GM21737 (cell line): ENCODE results near the gene EP400.

Experiments
- ATAC-seq: cut with Tn5 transposase; IDR thresholded peaks from one replicate; pipeline ENCODE4 v1.9.1; 2021; ENCODE audit warnings: mild to moderate bottlenecking, moderate library complexity; ENCODE audit not compliant: unreplicated experiment

Gene EP400, protein sequence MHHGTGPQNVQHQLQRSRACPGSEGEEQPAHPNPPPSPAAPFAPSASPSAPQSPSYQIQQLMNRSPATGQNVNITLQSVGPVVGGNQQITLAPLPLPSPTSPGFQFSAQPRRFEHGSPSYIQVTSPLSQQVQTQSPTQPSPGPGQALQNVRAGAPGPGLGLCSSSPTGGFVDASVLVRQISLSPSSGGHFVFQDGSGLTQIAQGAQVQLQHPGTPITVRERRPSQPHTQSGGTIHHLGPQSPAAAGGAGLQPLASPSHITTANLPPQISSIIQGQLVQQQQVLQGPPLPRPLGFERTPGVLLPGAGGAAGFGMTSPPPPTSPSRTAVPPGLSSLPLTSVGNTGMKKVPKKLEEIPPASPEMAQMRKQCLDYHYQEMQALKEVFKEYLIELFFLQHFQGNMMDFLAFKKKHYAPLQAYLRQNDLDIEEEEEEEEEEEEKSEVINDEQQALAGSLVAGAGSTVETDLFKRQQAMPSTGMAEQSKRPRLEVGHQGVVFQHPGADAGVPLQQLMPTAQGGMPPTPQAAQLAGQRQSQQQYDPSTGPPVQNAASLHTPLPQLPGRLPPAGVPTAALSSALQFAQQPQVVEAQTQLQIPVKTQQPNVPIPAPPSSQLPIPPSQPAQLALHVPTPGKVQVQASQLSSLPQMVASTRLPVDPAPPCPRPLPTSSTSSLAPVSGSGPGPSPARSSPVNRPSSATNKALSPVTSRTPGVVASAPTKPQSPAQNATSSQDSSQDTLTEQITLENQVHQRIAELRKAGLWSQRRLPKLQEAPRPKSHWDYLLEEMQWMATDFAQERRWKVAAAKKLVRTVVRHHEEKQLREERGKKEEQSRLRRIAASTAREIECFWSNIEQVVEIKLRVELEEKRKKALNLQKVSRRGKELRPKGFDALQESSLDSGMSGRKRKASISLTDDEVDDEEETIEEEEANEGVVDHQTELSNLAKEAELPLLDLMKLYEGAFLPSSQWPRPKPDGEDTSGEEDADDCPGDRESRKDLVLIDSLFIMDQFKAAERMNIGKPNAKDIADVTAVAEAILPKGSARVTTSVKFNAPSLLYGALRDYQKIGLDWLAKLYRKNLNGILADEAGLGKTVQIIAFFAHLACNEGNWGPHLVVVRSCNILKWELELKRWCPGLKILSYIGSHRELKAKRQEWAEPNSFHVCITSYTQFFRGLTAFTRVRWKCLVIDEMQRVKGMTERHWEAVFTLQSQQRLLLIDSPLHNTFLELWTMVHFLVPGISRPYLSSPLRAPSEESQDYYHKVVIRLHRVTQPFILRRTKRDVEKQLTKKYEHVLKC (N-terminal part only)

DNA sequence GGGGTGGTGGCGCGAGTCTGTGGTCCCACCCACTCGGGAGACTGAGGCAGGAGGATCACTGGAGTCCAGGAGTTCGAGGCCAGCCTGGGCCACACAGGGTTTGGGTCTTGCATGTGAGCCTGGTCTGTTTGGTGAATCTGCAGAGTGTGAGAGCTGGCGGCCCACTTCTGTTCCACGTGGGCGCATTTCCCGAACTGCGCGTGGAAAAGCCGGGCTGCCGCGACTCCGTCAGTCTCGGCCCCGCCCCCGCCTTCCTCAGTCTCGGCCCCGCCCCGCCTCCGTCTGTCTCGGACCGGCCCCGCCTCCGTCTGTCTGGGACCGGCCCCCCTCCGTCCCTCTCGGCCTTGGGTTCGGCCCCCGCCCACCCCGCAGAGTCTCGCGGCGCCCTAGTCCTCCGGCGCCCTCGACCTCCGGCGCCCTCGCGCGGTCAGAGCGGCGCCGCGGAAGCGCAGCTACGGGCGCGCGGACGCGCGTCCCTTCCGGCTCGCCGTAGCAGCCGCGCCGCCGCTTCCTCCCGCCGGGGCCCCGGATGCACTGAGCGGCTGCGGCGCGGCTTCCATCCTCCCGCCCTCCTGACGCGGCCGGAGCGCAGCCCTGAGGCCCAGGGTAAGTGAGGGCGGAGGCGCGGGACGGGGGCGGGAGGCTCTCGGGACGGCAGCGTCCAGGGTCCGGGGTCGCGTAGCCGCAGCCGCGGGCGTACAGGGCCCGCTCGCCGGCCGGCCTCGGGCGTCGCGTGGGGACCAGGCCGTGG lies at the start of gene EP400:
TSS of gene EP400 (plus strand) at position 512 of the 751 bp plus-strand sequence. CDS start 10,678 bp downstream, outside the sequence.
- peak; percentile 92 for ATAC-seq

GRCh38 chr12:131900397-131900796 lies 49.3 kb upstream of the EP400 start:
- no peak for ATAC-seq

GRCh38 chr12:131901431-131902331 lies 48.1 kb upstream of the EP400 start:
- no peak for ATAC-seq

DNA sequence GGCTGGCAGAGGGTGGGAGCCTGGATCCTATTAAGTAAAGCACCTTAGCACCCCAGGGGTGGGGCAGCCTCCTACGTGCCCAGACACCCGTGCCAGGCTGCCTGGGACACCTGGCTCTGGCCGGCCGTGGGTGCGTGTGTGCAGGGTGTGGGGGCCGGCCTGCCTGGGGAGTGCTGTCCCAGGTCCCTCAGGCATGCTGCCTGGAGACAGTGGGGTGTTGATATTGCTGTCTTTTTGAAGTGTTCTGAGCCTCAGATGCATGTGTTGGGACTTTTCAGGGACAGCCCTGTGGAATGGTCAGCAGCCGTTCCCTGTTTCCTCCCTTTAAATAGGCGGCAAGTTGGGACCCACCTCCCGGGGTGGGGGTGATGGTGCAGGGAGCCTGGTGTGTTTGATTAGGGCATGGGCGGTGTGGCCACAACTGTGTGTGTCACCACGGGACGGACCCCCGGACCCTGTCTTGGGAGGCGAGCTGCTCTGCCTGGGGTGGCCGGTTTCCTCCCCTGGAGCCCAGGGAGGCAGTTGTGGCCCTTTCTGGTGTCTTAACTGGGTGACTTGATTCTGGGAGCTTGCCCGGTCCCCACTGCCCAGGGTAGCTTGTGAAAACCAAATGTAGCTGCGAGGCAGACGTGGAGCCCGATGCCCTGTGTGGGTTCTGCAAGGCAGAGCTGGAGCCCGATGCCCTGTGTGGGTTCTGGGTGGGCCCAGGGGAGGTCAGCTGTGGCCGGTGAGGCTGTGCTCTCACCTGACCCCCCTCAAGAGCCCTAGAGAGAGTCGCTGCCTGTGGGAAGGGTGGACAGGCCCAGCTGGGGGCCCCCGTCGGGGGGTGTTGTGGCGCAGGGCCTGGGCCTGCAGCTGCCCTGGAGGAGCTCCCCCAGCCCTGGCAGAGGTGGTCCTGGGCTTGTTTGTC lies 47.2 kb upstream of the EP400 start:
- no peak for ATAC-seq

DNA sequence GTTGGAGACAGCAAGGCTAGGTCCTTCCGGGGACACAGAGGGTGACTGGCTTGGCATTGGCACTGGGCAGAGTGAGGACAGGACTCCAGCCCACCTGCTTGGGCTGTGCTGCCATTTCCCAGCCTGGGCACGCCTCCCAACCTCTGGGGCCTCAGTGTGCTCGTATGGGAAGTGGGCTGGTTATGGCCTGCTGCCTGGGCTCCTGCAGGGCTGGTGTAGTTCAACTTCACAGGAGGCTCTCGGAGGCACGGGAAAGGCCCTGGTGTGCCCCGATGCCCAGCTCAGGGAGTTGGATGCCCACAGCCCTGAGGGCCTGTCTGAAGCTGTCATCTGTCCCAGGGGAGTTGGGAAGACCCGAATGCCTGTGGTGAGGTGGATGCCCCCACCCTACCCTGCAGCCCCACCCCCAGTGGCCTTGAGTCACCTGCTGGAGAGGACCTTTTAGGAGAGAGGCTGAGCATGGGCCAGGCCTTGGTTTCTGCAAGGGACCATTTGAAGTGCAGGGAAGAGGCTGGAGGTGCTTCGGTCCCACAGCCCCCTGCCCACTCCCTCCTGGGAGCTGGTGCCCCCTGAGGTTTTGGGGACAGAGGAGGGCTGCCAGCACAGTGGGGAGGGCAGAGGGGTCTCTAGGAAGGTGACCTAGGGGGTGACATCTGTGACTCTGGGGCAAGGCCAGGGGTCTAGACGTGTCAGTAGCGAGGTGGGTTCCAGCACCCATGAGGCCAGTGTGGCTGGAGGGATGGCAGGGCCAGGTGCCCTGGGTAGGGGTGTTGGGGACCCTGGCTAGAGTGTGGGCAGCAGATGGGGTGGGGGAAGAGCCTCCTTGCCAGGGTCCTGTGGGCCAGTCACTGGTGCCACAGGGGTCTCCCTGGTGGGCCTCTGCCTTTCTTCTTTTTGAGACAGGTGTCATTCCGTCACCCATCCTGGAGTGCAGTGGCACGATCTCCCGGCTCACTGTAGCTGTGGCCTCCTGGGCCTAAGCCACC lies 46.2 kb upstream of the EP400 start:
- ATAC-seq: no peak

GRCh38 chr12:131904346-131904745 lies 45.4 kb upstream of the EP400 start:
- no peak for ATAC-seq

DNA sequence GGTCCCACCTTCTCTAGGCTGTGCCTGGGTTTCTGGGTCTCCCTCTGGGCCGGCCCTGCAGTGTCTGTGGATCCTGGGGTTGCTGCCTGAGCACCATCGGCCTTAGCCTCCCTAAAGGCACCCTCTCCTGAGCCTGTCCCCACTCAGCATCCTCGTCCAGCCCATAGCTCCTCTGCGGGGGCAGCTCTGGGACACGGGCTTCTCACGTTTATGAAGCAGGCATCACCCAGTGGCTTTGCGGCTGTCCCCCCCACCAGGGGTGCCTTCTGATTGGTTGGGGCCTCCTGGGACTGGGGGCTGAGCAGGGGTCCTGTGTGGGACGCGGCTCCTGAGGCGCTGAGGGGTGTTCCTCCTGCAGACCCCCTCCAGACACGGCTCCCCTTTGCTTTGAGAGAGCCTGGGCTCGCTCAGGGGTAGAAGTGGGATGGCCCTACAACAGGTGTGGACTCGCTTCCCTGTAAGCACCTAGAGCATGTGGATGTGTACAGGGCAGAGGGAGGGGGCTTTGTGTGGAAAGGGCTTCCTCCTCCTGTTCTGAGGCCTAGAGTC lies 44.6 kb upstream of the EP400 start:
- no peak for ATAC-seq

DNA sequence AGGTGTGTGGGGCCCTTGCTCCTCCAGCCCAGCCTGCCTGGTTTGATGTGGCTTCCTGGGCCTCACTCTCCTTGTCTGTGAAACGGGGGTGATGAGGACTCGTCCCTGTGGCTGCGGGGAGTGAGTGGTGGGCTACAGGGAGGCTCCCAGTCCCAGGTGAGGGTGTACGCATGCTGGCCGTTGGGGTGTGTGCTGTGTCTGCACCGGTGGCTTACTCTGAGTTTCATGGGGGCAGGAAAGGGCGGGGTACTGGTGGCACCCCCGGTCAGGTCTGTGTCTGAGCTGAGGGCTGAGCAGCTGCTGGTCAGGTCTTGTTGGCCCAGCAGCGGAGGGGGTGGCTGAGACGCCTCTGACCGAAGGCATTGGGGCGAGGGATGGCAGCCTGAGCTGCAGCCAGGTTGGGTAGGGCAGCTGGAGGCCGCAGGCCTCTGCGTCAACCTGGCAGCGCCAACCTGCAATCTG lies 44.1 kb upstream of the EP400 start:
- ATAC-seq: no peak

DNA sequence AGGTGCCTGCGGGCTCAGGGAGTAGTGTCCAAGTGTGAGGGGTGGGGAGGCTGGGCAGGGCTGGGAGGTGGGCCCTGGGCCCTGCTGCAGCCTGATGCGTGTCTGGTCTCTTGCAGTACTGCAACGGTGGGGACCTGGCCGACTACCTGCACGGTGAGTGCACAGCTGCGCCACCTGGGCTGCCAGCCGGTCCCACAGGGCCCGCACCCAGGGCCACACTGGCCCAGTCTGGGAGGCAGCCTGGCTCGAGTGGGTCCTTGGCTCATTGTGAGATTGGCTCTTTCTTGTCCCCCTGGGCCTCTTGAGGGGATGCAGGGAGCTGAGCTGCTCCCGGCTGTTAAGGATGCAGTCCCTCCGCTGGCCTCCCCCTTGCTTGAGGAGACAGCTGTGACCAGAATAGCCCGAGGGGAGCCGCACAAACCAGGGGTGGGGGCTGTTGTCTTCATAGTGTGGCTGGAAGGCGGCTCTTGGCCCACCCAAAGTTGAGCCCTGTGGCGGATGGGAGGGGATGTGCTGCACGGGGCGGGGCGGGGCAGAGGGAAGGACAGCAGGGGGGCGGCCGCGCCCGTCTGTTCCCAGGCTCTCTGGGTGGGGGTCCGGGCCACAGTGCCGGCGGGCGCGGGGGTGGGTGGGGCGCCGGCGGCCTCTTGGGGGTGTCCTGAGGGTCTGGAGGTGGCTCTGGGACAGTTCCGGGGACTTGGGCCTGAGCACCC lies 42.2 kb upstream of the EP400 start:
- ATAC-seq: no peak

- ATAC-seq: no peak
Measured at GRCh38 chr12:131908092-131909080, 41.4 kb upstream of the EP400 start.

DNA sequence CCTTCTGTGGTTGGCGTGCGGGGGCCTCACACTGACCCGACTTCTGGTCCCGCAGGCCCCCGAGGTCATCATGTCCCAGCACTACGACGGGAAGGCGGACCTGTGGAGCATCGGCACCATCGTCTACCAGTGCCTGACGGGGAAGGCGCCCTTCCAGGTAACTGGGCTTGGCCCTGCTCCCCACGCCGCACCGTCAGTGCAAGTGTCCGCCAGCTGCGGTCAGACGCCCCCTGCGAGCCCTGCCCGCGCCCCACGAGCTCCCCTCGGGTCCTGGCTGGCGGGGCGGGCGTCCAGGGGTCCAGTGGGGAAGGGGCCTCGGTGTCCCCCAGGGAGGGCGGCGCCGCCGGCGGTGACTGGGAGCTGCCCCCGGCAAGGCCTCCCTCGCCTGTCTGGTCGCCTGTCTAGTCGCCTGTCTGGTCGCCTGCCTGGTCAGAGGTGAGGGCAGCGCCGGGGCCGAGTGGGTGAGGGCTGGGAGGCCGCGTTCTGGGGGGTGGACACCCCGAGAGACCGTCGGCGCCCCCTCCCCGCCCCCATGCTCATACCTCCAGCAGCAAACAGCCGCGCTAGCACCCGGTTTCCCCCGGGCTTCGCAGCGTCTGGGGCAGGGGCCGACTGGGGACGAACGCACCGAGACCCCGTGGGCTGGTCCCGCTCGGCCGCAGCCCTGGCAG lies 40.5 kb upstream of the EP400 start:
- no peak for ATAC-seq

DNA sequence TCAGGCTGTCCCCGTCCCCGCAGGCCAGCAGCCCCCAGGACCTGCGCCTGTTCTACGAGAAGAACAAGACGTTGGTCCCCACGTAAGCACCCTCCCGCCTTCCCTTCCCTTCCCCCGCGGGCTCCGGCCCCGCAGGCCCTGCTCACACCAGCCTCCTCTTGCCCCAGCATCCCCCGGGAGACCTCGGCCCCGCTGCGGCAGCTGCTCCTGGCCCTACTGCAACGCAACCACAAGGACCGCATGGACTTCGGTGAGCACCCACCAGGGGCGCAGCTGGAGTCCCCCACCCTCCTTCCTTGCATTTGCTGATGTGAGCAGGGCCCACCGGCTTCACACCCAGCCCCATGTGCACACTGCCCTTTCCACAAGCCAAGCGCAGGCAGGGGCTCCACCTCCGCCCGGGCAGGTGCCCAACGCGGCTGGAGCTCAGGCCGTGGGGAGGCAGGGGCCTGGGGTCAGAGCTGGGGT lies 40.0 kb upstream of the EP400 start:
- no peak for ATAC-seq

- ATAC-seq: no peak
Measured at GRCh38 chr12:131910302-131911027, 39.3 kb upstream of the EP400 start.
